RWPE1 (cell line): ENCODE data around the gene PPP1R26.
"Not testable (repeated sequence)": the region's sequence is repeated elsewhere in the genome, so short reads cannot be mapped to it uniquely, and the experiment has no call there.

ENCODE experiments used
- CTCF ChIA-PET: fragments of 350-600 bp; sonication (Branson Sonifier 250); formaldehyde crosslinking; extraction: SDS; loops from one replicate; lab custom pipeline; 2021; lab: Yijun Ruan, JAX
- POLR2A ChIA-PET: fragments of 400-600 bp; formaldehyde crosslinking; extraction: SDS; loops from one replicate; lab custom pipeline; 2020; ENCODE audit warnings: antibody characterized with exemption; ENCODE audit not compliant: low non-redundant PET; lab: Yijun Ruan, JAX
- DNase-seq: peaks from one replicate; pipeline ENCODE4 v3.0.0; 2012; ENCODE audit warnings: low spot score
- H3K27ac ChIP-seq: fragments of 450-650 bp; 2 replicates; pipeline ENCODE4 v1.5.1; 2017
- TF ChIP-seq, protein P1 (sequence below): fragments of 450-650 bp; conservative IDR thresholded peaks from 2 replicates; pipeline ENCODE4 v1.5.1; 2017; ENCODE audit warnings: low read depth, mild to moderate bottlenecking

PPP1R26 gene

DNA sequence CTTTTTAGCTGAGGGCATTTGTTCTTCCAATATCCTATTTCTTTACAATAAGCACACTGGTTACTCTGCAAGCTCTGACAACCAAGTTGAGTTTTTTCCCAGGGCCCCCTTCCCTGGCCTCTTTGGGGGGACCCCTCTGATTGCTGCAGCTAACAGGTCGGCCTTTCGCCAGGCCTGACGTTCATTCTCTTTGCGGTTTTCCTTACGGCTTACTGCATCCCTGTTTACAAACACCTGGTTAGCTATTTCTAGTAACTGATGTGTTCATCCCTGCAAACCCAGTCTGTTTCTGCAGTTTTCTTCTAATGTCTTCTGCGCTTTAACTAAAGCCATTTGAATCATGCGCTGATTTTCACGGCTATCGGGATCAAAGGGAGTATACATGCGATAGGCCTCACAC, 37.5 kb upstream of the PPP1R26 start:
- DNase-seq = no peak
- no peak overlapping the region for H3K27ac ChIP-seq
- TF ChIP-seq, protein P1, sequence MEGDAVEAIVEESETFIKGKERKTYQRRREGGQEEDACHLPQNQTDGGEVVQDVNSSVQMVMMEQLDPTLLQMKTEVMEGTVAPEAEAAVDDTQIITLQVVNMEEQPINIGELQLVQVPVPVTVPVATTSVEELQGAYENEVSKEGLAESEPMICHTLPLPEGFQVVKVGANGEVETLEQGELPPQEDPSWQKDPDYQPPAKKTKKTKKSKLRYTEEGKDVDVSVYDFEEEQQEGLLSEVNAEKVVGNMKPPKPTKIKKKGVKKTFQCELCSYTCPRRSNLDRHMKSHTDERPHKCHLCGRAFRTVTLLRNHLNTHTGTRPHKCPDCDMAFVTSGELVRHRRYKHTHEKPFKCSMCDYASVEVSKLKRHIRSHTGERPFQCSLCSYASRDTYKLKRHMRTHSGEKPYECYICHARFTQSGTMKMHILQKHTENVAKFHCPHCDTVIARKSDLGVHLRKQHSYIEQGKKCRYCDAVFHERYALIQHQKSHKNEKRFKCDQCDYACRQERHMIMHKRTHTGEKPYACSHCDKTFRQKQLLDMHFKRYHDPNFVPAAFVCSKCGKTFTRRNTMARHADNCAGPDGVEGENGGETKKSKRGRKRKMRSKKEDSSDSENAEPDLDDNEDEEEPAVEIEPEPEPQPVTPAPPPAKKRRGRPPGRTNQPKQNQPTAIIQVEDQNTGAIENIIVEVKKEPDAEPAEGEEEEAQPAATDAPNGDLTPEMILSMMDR = no peak
- ChIA-PET CTCF (interaction anchor here (0.6 kb wide), 1 partner anchor 303 kb away, joined by 3 read pairs; no protein-coding TSS in a partner anchor), POLR2A (no interaction called here)

DNA sequence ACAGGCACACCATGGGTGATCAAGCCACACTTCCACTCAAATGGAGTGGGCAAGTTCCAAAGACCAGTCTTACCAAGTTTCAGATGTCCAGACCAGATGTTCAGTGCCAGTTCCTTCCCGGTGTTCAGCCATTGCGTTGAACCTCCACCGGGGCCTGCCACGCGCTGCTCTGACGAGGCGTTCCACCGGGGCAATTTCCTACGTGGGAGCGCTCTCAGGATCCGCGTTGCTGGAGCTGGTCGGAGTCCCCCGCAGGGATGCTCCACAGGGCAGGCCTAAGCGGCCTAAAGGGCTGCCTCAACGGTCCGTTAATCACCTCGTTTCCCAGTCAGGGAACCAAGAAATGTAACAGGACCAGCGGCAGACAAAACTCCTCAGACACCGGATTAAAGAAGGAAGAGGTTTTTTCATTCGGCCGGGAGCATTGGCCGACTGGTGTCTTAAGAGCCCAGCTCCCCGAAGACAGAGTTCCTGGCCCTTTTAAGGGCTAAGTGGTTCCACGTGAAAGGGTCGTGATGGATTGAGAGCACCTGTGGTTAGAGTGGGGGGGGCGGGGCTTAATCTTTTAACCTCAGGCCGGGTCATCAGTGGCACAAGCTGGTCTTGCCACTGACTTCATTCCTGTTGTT, 35.7 kb upstream of the PPP1R26 start:
- ChIA-PET POLR2A (no interaction called here), CTCF (no interaction called here)
- no peak for DNase-seq
- TF ChIP-seq, protein P1 = no peak
- H3K27ac ChIP-seq = no peak overlapping the region

DNA sequence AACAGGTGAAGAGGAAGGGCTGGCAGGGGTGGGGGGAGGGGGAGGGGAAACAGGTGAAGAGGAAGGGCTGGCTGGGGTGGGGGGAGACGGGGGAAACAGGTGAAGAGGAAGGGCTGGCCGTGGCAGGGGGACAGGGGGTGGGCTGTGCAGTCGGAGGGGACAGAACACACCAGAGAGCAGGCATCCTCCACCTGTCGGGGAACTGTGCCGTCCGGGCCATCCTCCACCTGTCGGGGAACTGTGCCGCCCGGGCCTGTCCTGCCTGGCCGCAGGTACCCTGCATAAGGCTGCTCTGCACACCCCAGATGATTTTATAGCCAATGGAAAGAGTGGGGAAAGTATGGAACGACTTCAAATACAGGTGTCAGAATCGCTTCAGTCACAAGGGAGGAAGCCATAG, 32.5 kb upstream of the PPP1R26 start:
- no peak for DNase-seq
- ChIA-PET POLR2A (no interaction called here), CTCF (interaction anchor here (0.7 kb wide), 1 partner anchor 24 kb away, joined by 3 read pairs; no protein-coding TSS in a partner anchor)
- no peak overlapping the region for H3K27ac ChIP-seq
- TF ChIP-seq, protein P1 = no peak

DNA sequence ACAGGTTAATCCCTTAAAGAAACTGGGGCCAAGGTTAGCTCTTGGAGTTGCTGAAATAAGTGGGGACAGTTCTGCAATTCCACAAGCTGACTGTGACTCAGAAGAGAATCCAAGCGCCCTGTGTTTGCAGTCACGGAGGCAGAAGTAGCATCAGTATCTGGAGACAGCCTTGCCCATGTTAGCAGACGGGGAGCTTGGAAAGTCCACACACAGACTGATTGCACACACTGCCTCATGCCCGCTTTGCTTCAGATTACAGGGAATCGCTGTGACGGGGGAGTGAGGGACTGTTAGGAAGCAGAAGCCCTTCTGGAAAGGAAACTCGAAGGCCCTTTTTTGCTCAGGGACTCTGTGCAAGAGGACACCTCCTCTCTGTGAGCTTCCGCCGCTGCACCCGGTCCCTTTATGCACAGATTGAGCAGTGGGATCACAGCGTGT, 30.9 kb upstream of the PPP1R26 start:
- no peak for DNase-seq
- H3K27ac ChIP-seq = no peak overlapping the region
- ChIA-PET CTCF (interaction anchor here (0.6 to 0.8 kb wide), 5 partner anchors 363 to 999 kb away, joined by 3 to 5 read pairs (median 3); no protein-coding TSS in a partner anchor), POLR2A (no interaction called here)
- TF ChIP-seq, protein P1 = no peak

DNA sequence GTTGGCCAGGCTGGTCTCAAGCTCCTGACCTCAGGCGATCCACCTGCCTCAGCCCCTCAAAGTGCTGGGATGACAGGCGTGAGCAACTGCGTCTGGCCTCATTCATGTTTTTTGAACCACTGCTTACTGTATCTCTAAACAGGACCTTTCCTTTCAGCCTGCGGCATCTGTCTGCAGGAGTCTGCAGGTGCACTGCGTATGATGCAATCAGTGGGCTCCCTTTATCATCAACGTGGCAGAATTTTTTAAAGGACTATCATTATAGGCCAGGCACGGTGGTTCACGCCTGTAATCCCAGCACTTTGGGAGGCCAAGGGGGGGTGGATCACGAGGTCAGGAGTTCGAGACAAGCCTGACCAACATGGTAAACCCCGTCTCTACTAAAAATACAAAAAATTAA, 30.1 kb upstream of the PPP1R26 start:
- DNase-seq, POLR2A ChIA-PET, H3K27ac ChIP-seq: not testable (repeated sequence)
- CTCF ChIA-PET = interaction anchor here (0.8 kb wide), 1 partner anchor 748 kb away, joined by 5 read pairs; no protein-coding TSS in a partner anchor

DNA sequence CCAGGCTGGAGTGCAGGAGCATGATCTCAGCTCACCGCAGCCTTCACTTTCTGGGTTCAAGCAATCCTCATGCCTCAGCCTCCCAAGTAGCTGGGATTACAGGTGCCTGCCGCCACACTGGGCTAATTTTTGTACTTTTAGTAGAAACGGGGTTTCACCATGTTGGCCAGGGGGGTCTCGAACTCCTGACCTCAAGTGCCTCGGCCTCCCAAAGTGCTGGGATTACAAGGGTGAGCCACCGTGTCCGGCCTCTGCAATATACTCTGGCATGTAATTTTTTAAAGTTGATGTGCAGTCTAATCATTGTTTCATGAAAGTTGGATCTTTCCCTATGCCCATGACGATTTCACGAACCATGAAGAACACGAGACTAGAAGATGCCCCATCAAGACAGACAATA, 28.6 kb upstream of the PPP1R26 start:
- CTCF ChIA-PET = no interaction called here
- TF ChIP-seq, protein P1 = no peak
- POLR2A ChIA-PET = no interaction called here

DNA sequence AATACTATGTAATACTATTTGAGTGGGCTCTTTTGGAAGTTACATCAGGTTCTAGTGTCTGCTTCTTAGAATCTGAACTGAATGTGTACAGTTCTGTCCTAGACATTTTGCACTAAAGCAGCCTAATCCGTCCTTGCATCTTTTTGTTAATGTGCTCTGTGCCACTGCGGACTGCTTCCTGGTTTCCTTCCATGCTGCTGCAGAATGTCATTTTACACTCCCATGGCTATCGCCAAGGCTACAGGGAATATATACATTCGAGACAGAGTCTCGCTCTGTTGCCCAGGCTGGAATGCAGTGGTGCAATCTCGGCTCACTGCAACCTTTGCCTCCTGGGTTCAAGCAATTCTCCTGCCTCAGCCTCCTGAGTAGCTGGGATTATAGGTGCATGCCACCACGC, 27.7 kb upstream of the PPP1R26 start:
- DNase-seq, H3K27ac ChIP-seq, POLR2A ChIA-PET, CTCF ChIA-PET: not testable (repeated sequence)

More for the DNA sequence above, 28.6 kb upstream of the PPP1R26 start:
- H3K27ac ChIP-seq = no peak overlapping the region
- no peak for DNase-seq
